ENCODE measurements around the gene AGBL1. TPM values are rescaled to one million over a fixed set of nuclear protein-coding genes. Genes with fewer than 3 reads are reported as not detected.

Gene AGBL1
- total RNA-seq, 1 experiment from 2014 or later, result not detected

- Histone ChIP-seq H2BK15ac (ENCODE audit: low read depth, low read length) (no peak overlapping the region), H3K4me1 (ENCODE audit: insufficient read depth, low read length) (no peaks in the 10 kb centered on the region), H2AK5ac (ENCODE audit: insufficient read length, low read length) (no peak overlapping the region), H2BK12ac (ENCODE audit: insufficient read length, low read depth, low read length) (no peak overlapping the region), H3K18ac (ENCODE audit: insufficient read length, low read depth, low read length) (no peak overlapping the region), H3K56ac (ENCODE audit: insufficient read length, low read depth, low read length) (no peak overlapping the region), H3K27me3 (ENCODE audit: insufficient read depth, low read length) (no peaks in the 10 kb centered on the region), H3K79me2 (ENCODE audit: insufficient read depth, low read length) (no peaks in the 10 kb centered on the region), H4K91ac (ENCODE audit: insufficient read length, low read depth, low read length) (no peak overlapping the region), H3K14ac (ENCODE audit: insufficient read depth, low read length) (no peak overlapping the region), H3K79me1 (ENCODE audit: insufficient read depth, low read depth, low read length, poor library complexity, severe bottlenecking) (no peaks in the 10 kb centered on the region), H3K9me3 (ENCODE audit: control insufficient read depth, low read depth, low read length) (no peaks in the 10 kb centered on the region), H2BK20ac (ENCODE audit: low read depth, low read length, poor library complexity, severe bottlenecking) (no peak overlapping the region), H3K23ac (ENCODE audit: insufficient read length, low read depth, low read length) (no peak overlapping the region), H2BK120ac (ENCODE audit: low read depth, low read length, poor library complexity, severe bottlenecking) (no peak overlapping the region), H3K9ac (ENCODE audit: extremely low read depth, insufficient read length, low read length) (no peak overlapping the region), H4K20me1 (ENCODE audit: control insufficient read depth, insufficient read depth, insufficient read length) (no peaks in the 10 kb centered on the region), H3T11ph (ENCODE audit: low read length) (no peak overlapping the region), H2AFZ (ENCODE audit: low read length) (no peak overlapping the region), H3K4me2 (ENCODE audit: insufficient read depth, insufficient read length, low read length) (no peak overlapping the region), H4K8ac (replicated peaks; ENCODE audit: insufficient read length, low read depth, low read length) (no peak overlapping the region), H4K5ac (ENCODE audit: insufficient read length, low read depth, low read length) (no peak overlapping the region), H3K4ac (ENCODE audit: low read depth, low read length) (no peak overlapping the region), H3K23me2 (ENCODE audit: insufficient read length, low read depth, low read length, poor library complexity, severe bottlenecking) (no peaks in the 10 kb centered on the region), H3K27ac (ENCODE audit: insufficient read length, low read depth, low read length) (no peak overlapping the region), H2BK5ac (ENCODE audit: insufficient read length, low read length) (no peak overlapping the region)
- Mint-ChIP-seq H3K4me1 (no peaks in the 10 kb centered on the region), H3K4me3 (no peak overlapping the region), H3K36me3 (ENCODE audit: insufficient read depth in 1 of 3, low read depth in 3 of 3) (no peaks in the 10 kb centered on the region), H3K27me3 (ENCODE audit: low read depth) (no peaks in the 10 kb centered on the region), H3K27ac (no peak overlapping the region), H3K9me3 (peaks cover 0 to 3% of the 10 kb centered on the region in 2 experiments; a peak in 3 of 5 replicates)
- no peak for TF ChIP-seq CTCF (conservative IDR thresholded peaks at IDR 0.05)
- no peak for DNase-seq
- WGBS (ENCODE audit: extremely low coverage, insufficient read length, low lambda C conversion rate), result no CpG with 5 or more reads among the region's 7 CpGs
These were observed 664.6 kb downstream of the AGBL1 start for GRCh38 chr15:86744198-86744780.

Measured in H9 (cell line).